ENCODE measurements around the gene CASP10. TPM values are rescaled to one million over a fixed set of nuclear protein-coding genes. Genes with fewer than 3 reads are reported as not detected.

CASP10 gene
- total RNA-seq, 2 experiments from 2014 or later: 18.3 to 22.6 TPM

GRCh38 chr2:201204655-201205514 is 21.9 kb downstream of the CASP10 start:
- no peak overlapping the region for H3K27ac Mint-ChIP-seq
- H3K4me3 Mint-ChIP-seq: no peak overlapping the region
- ATAC-seq (no peak), DNase-seq (no peak)
- H3K9me3 Mint-ChIP-seq: no peaks in the 10 kb centered on the region
- CTCF ChIA-PET: interaction anchor here (1.1 to 2.3 kb wide), 3 partner anchors 22 to 27 kb away, joined by 3 to 16 read pairs (median 4); partner anchors contain the start of gene CASP10
- POLR2A ChIA-PET: interaction anchor here (1.1 kb wide), 2 partner anchors 16 to 22 kb away, joined by 4 to 5 read pairs; partner anchors contain the start of gene CASP10
- H3K4me1 Mint-ChIP-seq (ENCODE audit: low read depth): peaks cover 31% of the 10 kb centered on the region
- no peaks in the 10 kb centered on the region for H3K27me3 Mint-ChIP-seq
- intact Hi-C loops (cut with micrococcal nuclease): no loop called here
- peaks cover 29% of the 10 kb centered on the region for H3K36me3 Mint-ChIP-seq (ENCODE audit: low read depth)
- TF ChIP-seq CTCF (IDR thresholded peaks at IDR 0.05): no peak

GRCh38 chr2:201205515-201205849 is 22.5 kb downstream of the CASP10 start:
- POLR2A ChIA-PET: no interaction called here
- Mint-ChIP-seq H3K9me3 (no peaks in the 10 kb centered on the region), H3K27me3 (no peaks in the 10 kb centered on the region), H3K4me1 (ENCODE audit: low read depth) (peaks cover 31% of the 10 kb centered on the region), H3K36me3 (ENCODE audit: low read depth) (peaks cover 27% of the 10 kb centered on the region), H3K27ac (no peak overlapping the region), H3K4me3 (no peak overlapping the region)
- intact Hi-C loops (cut with micrococcal nuclease): no loop called here
- TF ChIP-seq CTCF (IDR thresholded peaks at IDR 0.05): no peak
- ATAC-seq: no peak
- CTCF ChIA-PET: interaction anchor here (1.2 to 2.3 kb wide), 2 partner anchors 23 to 27 kb away, joined by 4 to 16 read pairs; partner anchors contain the start of gene CASP10
- no peak for DNase-seq

GRCh38 chr2:201208563-201209252 is 25.8 kb downstream of the CASP10 start:
- intact Hi-C loops (cut with micrococcal nuclease): no loop called here
- peaks cover 27% of the 10 kb centered on the region for H3K36me3 Mint-ChIP-seq (ENCODE audit: low read depth)
- H3K9me3 Mint-ChIP-seq: no peaks in the 10 kb centered on the region
- peaks cover 20% of the 10 kb centered on the region for H3K4me1 Mint-ChIP-seq (ENCODE audit: low read depth)
- no peak for DNase-seq
- no peak overlapping the region for H3K27ac Mint-ChIP-seq
- POLR2A ChIA-PET: interaction anchor here (1.0 to 2.4 kb wide), 3 partner anchors 11 to 14 kb away, joined by 4 to 8 read pairs (median 5); no protein-coding TSS in a partner anchor
- H3K27me3 Mint-ChIP-seq: no peaks in the 10 kb centered on the region
- TF ChIP-seq CTCF (IDR thresholded peaks at IDR 0.05): no peak
- CTCF ChIA-PET: interaction anchor here (1.0 to 9.4 kb wide), 3 partner anchors 10 to 31 kb away, joined by 3 to 67 read pairs (median 5); no protein-coding TSS in a partner anchor
- H3K4me3 Mint-ChIP-seq: no peak overlapping the region
- ATAC-seq: no peak

GRCh38 chr2:201215963-201216362 is 33.0 kb downstream of the CASP10 start:
- Mint-ChIP-seq H3K27me3 (no peaks in the 10 kb centered on the region), H3K9me3 (no peaks in the 10 kb centered on the region), H3K36me3 (ENCODE audit: low read depth) (peaks cover 26% of the 10 kb centered on the region), H3K27ac (no peak overlapping the region), H3K4me1 (ENCODE audit: low read depth) (peaks cover 36% of the 10 kb centered on the region), H3K4me3 (no peak overlapping the region)
- ChIA-PET CTCF (interaction anchor here (1.1 to 9.4 kb wide), 2 partner anchors 17 to 33 kb away, joined by 3 to 67 read pairs; partner anchors contain the start of gene CASP10), POLR2A (no interaction called here)
- ATAC-seq (no peak), DNase-seq (no peak)
- intact Hi-C loops (cut with micrococcal nuclease): no loop called here
- TF ChIP-seq CTCF (IDR thresholded peaks at IDR 0.05): no peak
